Osteoblast (primary cell): Measurements from ENCODE around the gene PHF10. TPM values are rescaled to one million over a fixed set of nuclear protein-coding genes. Genes with fewer than 3 reads are reported as not detected.
A peak's percentile ranks its signal among the peaks of the same experiment; 100 is the strongest.

Source experiments
- DNase-seq: peaks from one replicate; pipeline ENCODE4 v3.0.0; 2011; ENCODE audit warnings: low spot score, mixed read lengths; ENCODE audit not compliant: insufficient read length; ENCODE audit errors: missing footprints
- H2AFZ ChIP-seq: 2 replicates; pipeline ENCODE4 v1.6.0; 2011; ENCODE audit warnings: mild to moderate bottlenecking, low read length
- H3K27ac ChIP-seq: 2 replicates; pipeline ENCODE4 v1.5.1; 2011; ENCODE audit warnings: mild to moderate bottlenecking, low read depth, low read length, moderate library complexity
- H3K27me3 ChIP-seq: 2 replicates; pipeline ENCODE4 v1.6.0; 2012; ENCODE audit warnings: mild to moderate bottlenecking, control low read depth, inconsistent platforms, low read length, moderate library complexity; ENCODE audit not compliant: insufficient read depth
- H3K36me3 ChIP-seq: 2 replicates; pipeline ENCODE4 v1.5.1; 2011; ENCODE audit warnings: mild to moderate bottlenecking, low read length, control low read depth, moderate library complexity; ENCODE audit not compliant: insufficient read depth
- H3K4me1 ChIP-seq: 2 replicates; pipeline ENCODE4 v1.5.1; 2011; ENCODE audit warnings: mild to moderate bottlenecking, low read length, control low read depth, moderate library complexity; ENCODE audit not compliant: insufficient read depth
- H3K4me2 ChIP-seq: 2 replicates; pipeline ENCODE4 v1.6.0; 2011; ENCODE audit warnings: mild to moderate bottlenecking, low read length; ENCODE audit not compliant: insufficient read depth
- H3K4me3 ChIP-seq: fragments of 200-600 bp; sonication (generic); 3 replicates; pipeline ENCODE4 v1.5.1; 2012; ENCODE audit warnings: mild to moderate bottlenecking, low read length, inconsistent platforms; ENCODE audit not compliant: insufficient read depth
- H3K79me2 ChIP-seq: 2 replicates; pipeline ENCODE4 v1.6.0; 2012; ENCODE audit warnings: mild to moderate bottlenecking, low read length, control low read depth, inconsistent platforms; ENCODE audit not compliant: insufficient read depth
- H3K9me3 ChIP-seq: 2 replicates; pipeline ENCODE4 v1.5.1; 2011; ENCODE audit warnings: low read depth, low read length, control low read depth
- H4K20me1 ChIP-seq: 2 replicates; pipeline ENCODE4 v1.6.0; 2012; ENCODE audit warnings: mild to moderate bottlenecking, low read length, control low read depth; ENCODE audit not compliant: insufficient read depth
- CTCF ChIP-seq: IDR thresholded peaks from 2 replicates; pipeline ENCODE4 v1.5.1; 2011; ENCODE audit warnings: mild to moderate bottlenecking, low read depth, low read length, moderate library complexity; ENCODE audit errors: extremely low read depth
- total RNA-seq: library from RNA; depleted of rRNA; stranded (reverse); fragments of >200 nt; gene quantifications from 2 replicates; pipeline ENCODE4 v1.2.3, GENCODE V29; 2012

Gene PHF10
- total RNA-seq, 1 donor, result 21.0 TPM

GRCh38 chr6:169726049-169726400, 1.7 kb upstream of the PHF10 start:
- peaks cover 16% of the 10 kb centered on the region for H3K79me2 ChIP-seq
- no peak for TF ChIP-seq CTCF
- no peak overlapping the region for H3K4me3 ChIP-seq
- no peak for DNase-seq
- H3K4me2 ChIP-seq, result no peak overlapping the region
- H3K27ac ChIP-seq, result peak overlapping the region; percentile 89
- no peaks in the 10 kb centered on the region for H3K36me3 ChIP-seq
- no peaks in the 10 kb centered on the region for H3K27me3 ChIP-seq
- peaks cover 15% of the 10 kb centered on the region for H3K4me1 ChIP-seq
- no peaks in the 10 kb centered on the region for H3K9me3 ChIP-seq
- peaks cover 10% of the 10 kb centered on the region for H4K20me1 ChIP-seq
- H2AFZ ChIP-seq, result no peak overlapping the region

- peaks cover 15% of the 10 kb centered on the region for H3K4me1 ChIP-seq
- no peaks in the 10 kb centered on the region for H3K9me3 ChIP-seq
- TF ChIP-seq CTCF, result no peak
- H3K4me3 ChIP-seq, result peak overlapping the region; percentile 77
- H3K4me2 ChIP-seq, result peak overlapping the region; percentile 86
- peaks cover 12% of the 10 kb centered on the region for H4K20me1 ChIP-seq
- peak overlapping the region; percentile 76 for H2AFZ ChIP-seq
- peak overlapping the region; percentile 89 for H3K27ac ChIP-seq
- no peaks in the 10 kb centered on the region for H3K27me3 ChIP-seq
- peak; percentile 92 for DNase-seq
- H3K36me3 ChIP-seq, result peaks cover 2% of the 10 kb centered on the region
- peaks cover 23% of the 10 kb centered on the region for H3K79me2 ChIP-seq
Observed at GRCh38 chr6:169725125-169726048, 1.1 kb upstream of the PHF10 start.

- Histone ChIP-seq H3K79me2 (peaks cover 35% of the 10 kb centered on the region), H3K4me3 (peak overlapping the region; percentile 65), H3K4me1 (peaks cover 15% of the 10 kb centered on the region), H3K9me3 (no peaks in the 10 kb centered on the region), H4K20me1 (peaks cover 18% of the 10 kb centered on the region), H2AFZ (no peak overlapping the region), H3K27ac (no peak overlapping the region), H3K36me3 (peaks cover 3% of the 10 kb centered on the region), H3K27me3 (no peaks in the 10 kb centered on the region), H3K4me2 (no peak overlapping the region)
- peak; percentile 95 for DNase-seq
- TF ChIP-seq CTCF, result no peak
Observed at GRCh38 chr6:169723991-169724493, 258 bp downstream of the PHF10 start.

GRCh38 chr6:169723200-169723909, 945 bp downstream of the PHF10 start:
- no peak for TF ChIP-seq CTCF
- Histone ChIP-seq H3K4me2 (peak overlapping the region; percentile 89), H3K4me1 (peaks cover 15% of the 10 kb centered on the region), H2AFZ (peak overlapping the region; percentile 89), H3K4me3 (peak overlapping the region; percentile 90), H3K9me3 (no peaks in the 10 kb centered on the region), H3K27me3 (no peaks in the 10 kb centered on the region), H3K79me2 (peaks cover 38% of the 10 kb centered on the region), H3K36me3 (peaks cover 5% of the 10 kb centered on the region), H4K20me1 (peaks cover 19% of the 10 kb centered on the region), H3K27ac (peak overlapping the region; percentile 84)
- DNase-seq, result peak; percentile 88
